GM23338 (cell line): ENCODE measurements around the gene KIFC3. TPM values are rescaled to one million over a fixed set of nuclear protein-coding genes. Genes with fewer than 3 reads are reported as not detected.

ENCODE experiments used
- ATAC-seq: fragments of 200-7000 bp; cut with Tn5 transposase; 3 replicates; pipeline ENCODE4 v1.9.1; 2020
- DNase-seq: peaks from one replicate; pipeline ENCODE4 v3.0.0-alpha.2; 2015; ENCODE audit warnings: low spot score
- H2AFZ ChIP-seq: fragments of 200-600 bp; sonication (generic); 2 replicates; pipeline ENCODE4 v1.8.0; 2016; ENCODE audit warnings: antibody characterized with exemption, mild to moderate bottlenecking, moderate library complexity
- H3F3A ChIP-seq: fragments of 200-600 bp; sonication (generic); replicated peaks from 2 replicates; pipeline ENCODE4 v1.8.0; 2017; ENCODE audit warnings: antibody characterized with exemption, mixed run types, low read depth
- H3K27ac ChIP-seq: fragments of 200-600 bp; sonication (generic); 2 replicates; pipeline ENCODE4 v1.6.1; 2016; ENCODE audit warnings: low read depth
- H3K27me3 ChIP-seq: fragments of 200-600 bp; sonication (generic); 2 replicates; pipeline ENCODE4 v1.8.0; 2016; ENCODE audit warnings: mild to moderate bottlenecking, mixed run types, moderate library complexity; ENCODE audit not compliant: insufficient read depth
- H3K36me3 ChIP-seq: fragments of 200-600 bp; sonication (generic); 2 replicates; pipeline ENCODE4 v1.8.0; 2016; ENCODE audit warnings: mild to moderate bottlenecking; ENCODE audit not compliant: insufficient read depth
- H3K4me1 ChIP-seq: fragments of 200-600 bp; sonication (generic); 2 replicates; pipeline ENCODE4 v1.8.0; 2016; ENCODE audit warnings: mild to moderate bottlenecking, moderate library complexity; ENCODE audit not compliant: insufficient read depth
- H3K4me2 ChIP-seq: fragments of 200-600 bp; sonication (generic); 2 replicates; pipeline ENCODE4 v1.7.1; 2017; ENCODE audit warnings: mixed run types
- H3K4me3 ChIP-seq: fragments of 200-600 bp; sonication (generic); 2 replicates; pipeline ENCODE4 v1.6.1; 2016; ENCODE audit warnings: mixed run types
- H3K79me2 ChIP-seq: fragments of 200-600 bp; sonication (generic); replicated peaks from 2 replicates; pipeline ENCODE4 v1.8.0; 2017; ENCODE audit warnings: mild to moderate bottlenecking; ENCODE audit not compliant: insufficient read depth
- H3K9me2 ChIP-seq: fragments of 200-600 bp; sonication (generic); 2 replicates; pipeline ENCODE4 v1.8.0; 2017; ENCODE audit not compliant: insufficient read depth
- H4K20me1 ChIP-seq: fragments of 200-600 bp; sonication (generic); replicated peaks from 2 replicates; pipeline ENCODE4 v1.8.0; 2017; ENCODE audit warnings: mild to moderate bottlenecking; ENCODE audit not compliant: insufficient read depth
- H3K27ac Mint-ChIP-seq: 2 replicates; pipeline ENCODE4 v1.8.0; 2020; ENCODE audit warnings: inconsistent platforms, mild to moderate bottlenecking, moderate library complexity, mixed read lengths
- H3K27me3 Mint-ChIP-seq: 3 replicates; pipeline ENCODE4 v1.8.0; 2022; ENCODE audit warnings: low read depth, mild to moderate bottlenecking, moderate library complexity, mixed read lengths, inconsistent platforms; ENCODE audit not compliant: insufficient read depth, poor library complexity
- H3K36me3 Mint-ChIP-seq: 3 replicates; pipeline ENCODE4 v1.8.0; 2021; ENCODE audit warnings: low read depth, mild to moderate bottlenecking, inconsistent platforms, moderate library complexity, mixed read lengths
- H3K4me1 Mint-ChIP-seq: 3 replicates; pipeline ENCODE4 v1.8.0; 2020; ENCODE audit warnings: mild to moderate bottlenecking, inconsistent platforms, mixed read lengths
- H3K4me3 Mint-ChIP-seq: 3 replicates; pipeline ENCODE4 v1.8.0; 2021; ENCODE audit warnings: moderate library complexity, mild to moderate bottlenecking, inconsistent platforms, mixed read lengths
- H3K9me3 Mint-ChIP-seq: 3 replicates; pipeline ENCODE4 v1.8.0; 2020; ENCODE audit warnings: moderate library complexity, mild to moderate bottlenecking, inconsistent platforms, mixed read lengths
- CREB1 ChIP-seq: fragments of 250-450 bp; sonication (Bioruptor Pico); IDR thresholded peaks from 2 replicates; pipeline ENCODE4 v1.5.0; 2020; ENCODE audit warnings: low read depth, mild to moderate bottlenecking, moderate library complexity
- ETS1 ChIP-seq: IDR thresholded peaks from 2 replicates; pipeline ENCODE4 v1.6.1; 2016; ENCODE audit warnings: antibody characterized with exemption
- EZH2 ChIP-seq: fragments of 200-600 bp; sonication (generic); IDR thresholded peaks from one replicate; pipeline ENCODE4 v1.8.0; 2017; ENCODE audit warnings: antibody characterized with exemption, mild to moderate bottlenecking, low read depth; ENCODE audit not compliant: unreplicated experiment
- EZH2phosphoT487 ChIP-seq: fragments of 200-600 bp; sonication (generic); IDR thresholded peaks from one replicate; pipeline ENCODE4 v1.8.1; 2018; ENCODE audit warnings: antibody characterized with exemption; ENCODE audit not compliant: unreplicated experiment
- JUNB ChIP-seq: IDR thresholded peaks from one replicate; pipeline ENCODE4 v1.6.1; 2016; ENCODE audit warnings: antibody characterized with exemption; ENCODE audit not compliant: unreplicated experiment
- NANOG ChIP-seq: IDR thresholded peaks from 2 replicates; pipeline ENCODE4 v1.6.1; 2016; ENCODE audit warnings: antibody characterized with exemption, borderline replicate concordance
- POLR2AphosphoS5 ChIP-seq: IDR thresholded peaks from 2 replicates; pipeline ENCODE4 v1.6.1; 2016; ENCODE audit warnings: antibody characterized with exemption, low read depth
- STAT1 ChIP-seq: IDR thresholded peaks from one replicate; pipeline ENCODE4 v1.6.1; 2016; ENCODE audit warnings: antibody characterized with exemption; ENCODE audit not compliant: unreplicated experiment
- ZNF114 ChIP-seq: fragments of 250-450 bp; sonication (Bioruptor Pico); IDR thresholded peaks from 2 replicates; pipeline ENCODE4 v1.5.0; 2020; ENCODE audit warnings: mild to moderate bottlenecking, moderate library complexity
- ZNF331 ChIP-seq: fragments of 250-450 bp; sonication (Bioruptor Pico); IDR thresholded peaks from 2 replicates; pipeline ENCODE4 v1.5.0; 2020; ENCODE audit warnings: low read depth, mild to moderate bottlenecking, moderate library complexity
- polyA plus RNA-seq: library from polyadenylated mRNA; unstranded; fragments of >200 nt; fragmentation: Nextera tagmentation; extraction: Ambion mirVana; gene quantifications from 2 replicates; pipeline ENCODE4 v1.2.1, GENCODE V29; 2016
- total RNA-seq: library from RNA; depleted of rRNA; stranded (reverse); fragments of >200 nt; shearing (Covaris generic); gene quantifications from 2 replicates; pipeline ENCODE4 v1.2.3, GENCODE V29; 2014
- TF ChIP-seq, protein P1 (sequence below), 2 experiments: fragments of 200-600 bp in 1 of 2; sonication (generic) in 1 of 2; conservative IDR thresholded peaks; 2 replicates each; pipeline versions ENCODE4 v1.5.1 to v1.6.1; 2016 to 2017; ENCODE audit warnings: antibody characterized with exemption in 2 of 2, low read depth in 2 of 2, mild to moderate bottlenecking in 2 of 2, moderate library complexity in 1 of 2
- TF ChIP-seq, protein P2 (sequence below): fragments of 250-450 bp; sonication (Bioruptor Pico); IDR thresholded peaks from 2 replicates; pipeline ENCODE4 v1.5.0; 2020; ENCODE audit warnings: mild to moderate bottlenecking, moderate library complexity

Gene KIFC3
- total and polyA plus RNA-seq, 2 experiments from 2014 or later, result 4.4 to 12.5 TPM

DNA sequence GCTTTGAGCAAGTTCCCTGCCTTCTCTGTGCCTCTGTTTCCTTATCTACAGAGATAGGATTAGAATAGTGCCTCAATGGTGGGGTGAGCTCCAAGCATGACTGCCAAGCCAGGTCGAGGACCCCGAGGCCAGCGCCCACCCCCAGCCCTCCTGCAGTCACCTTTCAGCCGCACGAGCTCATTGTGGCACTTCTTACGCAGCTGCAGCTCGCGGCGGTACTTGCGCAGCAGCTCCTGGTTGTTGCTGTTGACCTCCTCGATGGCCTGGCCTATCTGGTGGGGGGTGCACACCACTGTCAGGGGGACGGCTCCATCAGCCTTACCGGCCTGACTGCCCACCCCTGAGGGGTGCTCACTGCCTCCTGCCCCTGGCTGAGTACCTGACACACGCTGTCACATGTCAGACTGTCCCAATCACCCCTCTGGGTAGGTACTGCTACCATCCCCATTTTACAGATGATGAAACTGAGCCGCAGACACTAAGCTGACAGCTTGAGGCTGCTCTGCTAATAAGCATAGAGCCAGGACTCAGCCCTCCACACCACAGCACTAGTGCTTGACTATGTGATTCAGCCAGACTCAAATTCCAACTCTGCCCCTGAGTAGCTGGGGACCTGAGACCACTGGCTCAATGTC, 35.5 kb downstream of the KIFC3 start (continued):
- TF ChIP-seq ZNF331 (CRISPR knock-in tag) (no peak), POLR2AphosphoS5 (no peak), STAT1 (no peak)

DNA sequence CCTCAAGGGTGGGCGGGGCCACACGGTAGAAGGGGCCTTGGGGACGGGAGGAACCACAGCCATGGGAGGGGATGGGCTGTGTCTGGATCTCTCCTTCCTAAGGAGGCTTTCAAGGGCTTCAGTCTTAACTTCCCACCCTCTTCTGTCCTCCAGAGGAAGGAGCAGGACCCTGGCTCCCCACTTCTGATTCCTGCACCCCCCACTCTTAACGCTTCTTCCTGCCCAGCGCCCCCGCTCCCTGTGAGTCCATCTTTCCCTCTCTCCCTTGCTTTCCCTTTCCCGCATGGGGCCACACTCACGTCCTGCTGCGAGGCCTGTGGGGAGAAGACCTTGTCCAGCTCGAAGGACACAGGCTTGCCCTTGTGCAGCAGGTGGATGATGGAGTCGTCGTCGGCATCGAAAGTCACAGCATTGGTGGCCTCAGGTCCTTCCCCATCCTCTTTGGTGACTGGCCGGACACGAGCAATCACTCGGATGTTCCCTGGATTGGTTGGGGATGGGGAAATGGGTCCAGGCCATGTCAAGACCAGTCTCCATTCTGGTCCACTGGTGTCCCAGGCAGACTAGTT, 37.0 kb downstream of the KIFC3 start:
- no peaks in the 10 kb centered on the region for H3K27me3 ChIP-seq
- no peaks in the 10 kb centered on the region for H3K36me3 ChIP-seq
- ATAC-seq (no peak), DNase-seq (no peak)
- H3K27ac ChIP-seq, result no peak overlapping the region
- H4K20me1 ChIP-seq, result no peaks in the 10 kb centered on the region
- Mint-ChIP-seq H3K27ac (no peak overlapping the region), H3K4me1 (peaks cover 23% of the 10 kb centered on the region), H3K9me3 (no peaks in the 10 kb centered on the region), H3K4me3 (no peak overlapping the region), H3K36me3 (no peaks in the 10 kb centered on the region; the same call in 2 of the 3 replicates), H3K27me3 (peaks cover 19% of the 10 kb centered on the region)
- H3K9me2 ChIP-seq, result no peaks in the 10 kb centered on the region
- H3F3A ChIP-seq, result no peaks in the 10 kb centered on the region
- no peak overlapping the region for H3K4me2 ChIP-seq
- H2AFZ ChIP-seq, result no peak overlapping the region
- no peaks in the 10 kb centered on the region for H3K4me1 ChIP-seq
- no peak overlapping the region for H3K4me3 ChIP-seq
- H3K79me2 ChIP-seq, result no peaks in the 10 kb centered on the region
- TF ChIP-seq ETS1 (no peak), STAT1 (no peak), CREB1 (CRISPR knock-in tag) (no peak), POLR2AphosphoS5 (no peak), NANOG (no peak), EZH2 (no peak), JUNB (no peak), ZNF331 (CRISPR knock-in tag) (no peak), EZH2phosphoT487 (no peak), ZNF114 (CRISPR knock-in tag) (no peak)
- TF ChIP-seq, protein P1, sequence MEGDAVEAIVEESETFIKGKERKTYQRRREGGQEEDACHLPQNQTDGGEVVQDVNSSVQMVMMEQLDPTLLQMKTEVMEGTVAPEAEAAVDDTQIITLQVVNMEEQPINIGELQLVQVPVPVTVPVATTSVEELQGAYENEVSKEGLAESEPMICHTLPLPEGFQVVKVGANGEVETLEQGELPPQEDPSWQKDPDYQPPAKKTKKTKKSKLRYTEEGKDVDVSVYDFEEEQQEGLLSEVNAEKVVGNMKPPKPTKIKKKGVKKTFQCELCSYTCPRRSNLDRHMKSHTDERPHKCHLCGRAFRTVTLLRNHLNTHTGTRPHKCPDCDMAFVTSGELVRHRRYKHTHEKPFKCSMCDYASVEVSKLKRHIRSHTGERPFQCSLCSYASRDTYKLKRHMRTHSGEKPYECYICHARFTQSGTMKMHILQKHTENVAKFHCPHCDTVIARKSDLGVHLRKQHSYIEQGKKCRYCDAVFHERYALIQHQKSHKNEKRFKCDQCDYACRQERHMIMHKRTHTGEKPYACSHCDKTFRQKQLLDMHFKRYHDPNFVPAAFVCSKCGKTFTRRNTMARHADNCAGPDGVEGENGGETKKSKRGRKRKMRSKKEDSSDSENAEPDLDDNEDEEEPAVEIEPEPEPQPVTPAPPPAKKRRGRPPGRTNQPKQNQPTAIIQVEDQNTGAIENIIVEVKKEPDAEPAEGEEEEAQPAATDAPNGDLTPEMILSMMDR (conservative IDR thresholded peaks at IDR 0.05; ENCODE audit: low read depth in 2 of 2), result no peak
- TF ChIP-seq, protein P2, sequence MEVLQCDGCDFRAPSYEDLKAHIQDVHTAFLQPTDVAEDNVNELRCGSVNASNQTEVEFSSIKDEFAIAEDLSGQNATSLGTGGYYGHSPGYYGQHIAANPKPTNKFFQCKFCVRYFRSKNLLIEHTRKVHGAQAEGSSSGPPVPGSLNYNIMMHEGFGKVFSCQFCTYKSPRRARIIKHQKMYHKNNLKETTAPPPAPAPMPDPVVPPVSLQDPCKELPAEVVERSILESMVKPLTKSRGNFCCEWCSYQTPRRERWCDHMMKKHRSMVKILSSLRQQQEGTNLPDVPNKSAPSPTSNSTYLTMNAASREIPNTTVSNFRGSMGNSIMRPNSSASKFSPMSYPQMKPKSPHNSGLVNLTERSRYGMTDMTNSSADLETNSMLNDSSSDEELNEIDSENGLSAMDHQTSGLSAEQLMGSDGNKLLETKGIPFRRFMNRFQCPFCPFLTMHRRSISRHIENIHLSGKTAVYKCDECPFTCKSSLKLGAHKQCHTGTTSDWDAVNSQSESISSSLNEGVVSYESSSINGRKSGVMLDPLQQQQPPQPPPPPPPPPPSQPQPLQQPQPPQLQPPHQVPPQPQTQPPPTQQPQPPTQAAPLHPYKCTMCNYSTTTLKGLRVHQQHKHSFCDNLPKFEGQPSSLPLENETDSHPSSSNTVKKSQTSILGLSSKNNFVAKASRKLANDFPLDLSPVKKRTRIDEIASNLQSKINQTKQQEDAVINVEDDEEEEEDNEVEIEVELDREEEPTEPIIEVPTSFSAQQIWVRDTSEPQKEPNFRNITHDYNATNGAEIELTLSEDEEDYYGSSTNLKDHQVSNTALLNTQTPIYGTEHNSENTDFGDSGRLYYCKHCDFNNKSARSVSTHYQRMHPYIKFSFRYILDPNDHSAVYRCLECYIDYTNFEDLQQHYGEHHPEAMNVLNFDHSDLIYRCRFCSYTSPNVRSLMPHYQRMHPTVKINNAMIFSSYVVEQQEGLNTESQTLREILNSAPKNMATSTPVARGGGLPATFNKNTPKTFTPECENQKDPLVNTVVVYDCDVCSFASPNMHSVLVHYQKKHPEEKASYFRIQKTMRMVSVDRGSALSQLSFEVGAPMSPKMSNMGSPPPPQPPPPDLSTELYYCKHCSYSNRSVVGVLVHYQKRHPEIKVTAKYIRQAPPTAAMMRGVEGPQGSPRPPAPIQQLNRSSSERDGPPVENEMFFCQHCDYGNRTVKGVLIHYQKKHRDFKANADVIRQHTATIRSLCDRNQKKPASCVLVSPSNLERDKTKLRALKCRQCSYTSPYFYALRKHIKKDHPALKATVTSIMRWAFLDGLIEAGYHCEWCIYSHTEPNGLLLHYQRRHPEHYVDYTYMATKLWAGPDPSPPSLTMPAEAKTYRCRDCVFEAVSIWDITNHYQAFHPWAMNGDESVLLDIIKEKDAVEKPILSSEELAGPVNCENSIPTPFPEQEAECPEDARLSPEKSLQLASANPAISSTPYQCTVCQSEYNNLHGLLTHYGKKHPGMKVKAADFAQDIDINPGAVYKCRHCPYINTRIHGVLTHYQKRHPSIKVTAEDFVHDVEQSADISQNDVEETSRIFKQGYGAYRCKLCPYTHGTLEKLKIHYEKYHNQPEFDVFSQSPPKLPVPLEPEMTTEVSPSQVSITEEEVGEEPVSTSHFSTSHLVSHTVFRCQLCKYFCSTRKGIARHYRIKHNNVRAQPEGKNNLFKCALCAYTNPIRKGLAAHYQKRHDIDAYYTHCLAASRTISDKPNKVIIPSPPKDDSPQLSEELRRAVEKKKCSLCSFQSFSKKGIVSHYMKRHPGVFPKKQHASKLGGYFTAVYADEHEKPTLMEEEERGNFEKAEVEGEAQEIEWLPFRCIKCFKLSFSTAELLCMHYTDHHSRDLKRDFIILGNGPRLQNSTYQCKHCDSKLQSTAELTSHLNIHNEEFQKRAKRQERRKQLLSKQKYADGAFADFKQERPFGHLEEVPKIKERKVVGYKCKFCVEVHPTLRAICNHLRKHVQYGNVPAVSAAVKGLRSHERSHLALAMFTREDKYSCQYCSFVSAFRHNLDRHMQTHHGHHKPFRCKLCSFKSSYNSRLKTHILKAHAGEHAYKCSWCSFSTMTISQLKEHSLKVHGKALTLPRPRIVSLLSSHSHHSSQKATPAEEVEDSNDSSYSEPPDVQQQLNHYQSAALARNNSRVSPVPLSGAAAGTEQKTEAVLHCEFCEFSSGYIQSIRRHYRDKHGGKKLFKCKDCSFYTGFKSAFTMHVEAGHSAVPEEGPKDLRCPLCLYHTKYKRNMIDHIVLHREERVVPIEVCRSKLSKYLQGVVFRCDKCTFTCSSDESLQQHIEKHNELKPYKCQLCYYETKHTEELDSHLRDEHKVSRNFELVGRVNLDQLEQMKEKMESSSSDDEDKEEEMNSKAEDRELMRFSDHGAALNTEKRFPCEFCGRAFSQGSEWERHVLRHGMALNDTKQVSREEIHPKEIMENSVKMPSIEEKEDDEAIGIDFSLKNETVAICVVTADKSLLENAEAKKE (CRISPR knock-in tag), result no peak
